HEK293 (cell line): ENCODE data around the gene MMP21.

Experiments
- BCL11A ChIP-seq: fragments of 450-650 bp; formaldehyde crosslinking; IDR thresholded peaks from 2 replicates; pipeline ENCODE4 v1.5.1; 2016; ENCODE audit warnings: low read depth, missing biosample characterization, missing genetic modification characterization
- GFI1B ChIP-seq: fragments of 450-650 bp; formaldehyde crosslinking; IDR thresholded peaks from 2 replicates; pipeline ENCODE4 v1.5.1; 2016; ENCODE audit warnings: missing biosample characterization, missing genetic modification characterization
- KLF10 ChIP-seq: fragments of 450-650 bp; IDR thresholded peaks from 2 replicates; pipeline ENCODE4 v1.5.1; 2018; ENCODE audit warnings: missing biosample characterization, mild to moderate bottlenecking, missing genetic modification characterization
- KLF16 ChIP-seq: fragments of 450-650 bp; formaldehyde crosslinking; IDR thresholded peaks from 2 replicates; pipeline ENCODE4 v1.5.1; 2017; ENCODE audit warnings: missing biosample characterization, missing genetic modification characterization
- MEIS1 ChIP-seq: sonication (generic); formaldehyde crosslinking; IDR thresholded peaks from 2 replicates; pipeline ENCODE4 v1.8.1; 2022; ENCODE audit warnings: missing genetic modification reagents, mild to moderate bottlenecking, borderline replicate concordance
- MYNN ChIP-seq: fragments of 450-650 bp; formaldehyde crosslinking; IDR thresholded peaks from 2 replicates; pipeline ENCODE4 v1.5.1; 2016; ENCODE audit warnings: missing biosample characterization, missing genetic modification characterization, borderline replicate concordance
- SCRT2 ChIP-seq: fragments of 450-650 bp; formaldehyde crosslinking; IDR thresholded peaks from 2 replicates; pipeline ENCODE4 v1.5.1; 2016; ENCODE audit warnings: missing biosample characterization, missing genetic modification characterization
- ZNF121 ChIP-seq: fragments of 450-650 bp; formaldehyde crosslinking; IDR thresholded peaks from 2 replicates; pipeline ENCODE4 v1.5.1; 2016; ENCODE audit warnings: missing biosample characterization, missing genetic modification characterization
- ZNF140 ChIP-seq: fragments of 450-650 bp; formaldehyde crosslinking; IDR thresholded peaks from 2 replicates; pipeline ENCODE4 v1.5.1; 2016; ENCODE audit warnings: missing biosample characterization, missing genetic modification characterization
- ZNF146 ChIP-seq: fragments of 450-650 bp; formaldehyde crosslinking; IDR thresholded peaks from 2 replicates; pipeline ENCODE4 v1.5.1; 2016; ENCODE audit warnings: missing biosample characterization, missing genetic modification characterization
- ZNF16 ChIP-seq: fragments of 450-650 bp; formaldehyde crosslinking; IDR thresholded peaks from 2 replicates; pipeline ENCODE4 v1.5.1; 2016; ENCODE audit warnings: low read depth, missing biosample characterization, missing genetic modification characterization
- ZNF266 ChIP-seq: fragments of 450-650 bp; formaldehyde crosslinking; IDR thresholded peaks from 2 replicates; pipeline ENCODE4 v1.5.1; 2016; ENCODE audit warnings: missing biosample characterization, missing genetic modification characterization, low read depth
- ZNF391 ChIP-seq: fragments of 450-650 bp; formaldehyde crosslinking; IDR thresholded peaks from 2 replicates; pipeline ENCODE4 v1.5.1; 2016; ENCODE audit warnings: low read depth, missing biosample characterization, missing genetic modification characterization, borderline replicate concordance
- ZNF48 ChIP-seq: fragments of 450-650 bp; formaldehyde crosslinking; IDR thresholded peaks from 2 replicates; pipeline ENCODE4 v1.5.1; 2016; ENCODE audit warnings: missing biosample characterization, missing genetic modification characterization
- ZNF530 ChIP-seq: fragments of 450-650 bp; formaldehyde crosslinking; IDR thresholded peaks from 2 replicates; pipeline ENCODE4 v1.5.1; 2016; ENCODE audit warnings: low read depth, missing biosample characterization, missing genetic modification characterization
- ZNF571 ChIP-seq: fragments of 450-650 bp; formaldehyde crosslinking; IDR thresholded peaks from 2 replicates; pipeline ENCODE4 v1.5.0; 2017; ENCODE audit warnings: missing biosample characterization, missing genetic modification characterization
- ZNF629 ChIP-seq: fragments of 450-650 bp; formaldehyde crosslinking; IDR thresholded peaks from 2 replicates; pipeline ENCODE4 v1.5.1; 2017; ENCODE audit warnings: missing biosample characterization, missing genetic modification characterization
- ZNF843 ChIP-seq: fragments of 450-650 bp; formaldehyde crosslinking; IDR thresholded peaks from 2 replicates; pipeline ENCODE4 v1.5.1; 2016; ENCODE audit warnings: missing biosample characterization, missing genetic modification characterization
- ZXDB ChIP-seq: fragments of 450-650 bp; formaldehyde crosslinking; IDR thresholded peaks from 2 replicates; pipeline ENCODE4 v1.5.1; 2016; ENCODE audit warnings: missing biosample characterization, missing genetic modification characterization
- TF ChIP-seq, protein P1 (sequence below): fragments of 450-650 bp; formaldehyde crosslinking; conservative IDR thresholded peaks from 2 replicates; pipeline ENCODE4 v1.5.1; 2016; ENCODE audit warnings: low read depth, missing biosample characterization, missing genetic modification characterization
- TF ChIP-seq, protein P2 (sequence below): fragments of 450-650 bp; formaldehyde crosslinking; IDR thresholded peaks from 2 replicates; pipeline ENCODE4 v1.5.1; 2016; ENCODE audit warnings: missing biosample characterization, missing genetic modification characterization
- TF ChIP-seq, protein P3 (sequence below): fragments of 450-650 bp; formaldehyde crosslinking; IDR thresholded peaks from 2 replicates; pipeline ENCODE4 v1.5.1; 2016; ENCODE audit warnings: missing biosample characterization, missing genetic modification characterization, borderline replicate concordance
- TF ChIP-seq, protein P4 (sequence below): fragments of 450-650 bp; formaldehyde crosslinking; IDR thresholded peaks from 2 replicates; pipeline ENCODE4 v1.5.1; 2016; ENCODE audit warnings: missing biosample characterization, missing genetic modification characterization, borderline replicate concordance
- TF ChIP-seq, protein P5 (sequence below): fragments of 450-650 bp; formaldehyde crosslinking; IDR thresholded peaks from 2 replicates; pipeline ENCODE4 v1.5.1; 2016; ENCODE audit warnings: missing biosample characterization, missing genetic modification characterization
- TF ChIP-seq, protein P6 (sequence below): fragments of 450-650 bp; formaldehyde crosslinking; optimal IDR thresholded peaks from 2 replicates; pipeline ENCODE3; 2016; ENCODE audit warnings: missing biosample characterization, mild to moderate bottlenecking, missing genetic modification characterization

The MMP21 gene

DNA sequence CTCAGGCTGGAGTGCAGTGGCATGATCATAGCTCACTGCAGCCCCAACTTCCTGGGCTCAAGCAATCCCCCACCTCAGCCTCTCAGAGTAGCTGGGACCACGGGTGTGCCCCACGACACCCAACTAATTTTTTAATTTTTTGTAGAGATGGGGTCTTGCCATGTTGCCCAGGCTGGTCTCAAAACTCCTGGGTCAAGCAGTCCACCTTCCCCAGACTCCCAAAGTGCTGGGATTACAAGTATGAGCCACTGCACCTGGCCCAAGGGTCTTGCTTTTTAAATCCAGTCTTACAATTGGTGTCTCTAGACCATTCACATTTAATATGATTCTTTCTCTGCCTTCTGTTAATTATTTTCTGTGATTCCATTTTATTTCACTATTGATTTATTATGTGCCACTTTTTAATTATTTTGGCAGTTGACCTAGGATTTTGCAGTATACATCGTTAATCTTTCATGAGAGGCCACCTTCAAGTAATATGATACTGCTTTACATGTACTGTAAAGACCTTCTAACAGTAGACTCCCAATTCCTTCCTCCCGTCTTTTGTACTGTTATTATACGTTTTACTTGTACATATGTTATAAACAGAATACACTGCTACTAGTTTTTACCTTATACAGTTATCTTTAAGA is 18.7 kb downstream of the MMP21 start (continued):
- TF ChIP-seq, protein P1, sequence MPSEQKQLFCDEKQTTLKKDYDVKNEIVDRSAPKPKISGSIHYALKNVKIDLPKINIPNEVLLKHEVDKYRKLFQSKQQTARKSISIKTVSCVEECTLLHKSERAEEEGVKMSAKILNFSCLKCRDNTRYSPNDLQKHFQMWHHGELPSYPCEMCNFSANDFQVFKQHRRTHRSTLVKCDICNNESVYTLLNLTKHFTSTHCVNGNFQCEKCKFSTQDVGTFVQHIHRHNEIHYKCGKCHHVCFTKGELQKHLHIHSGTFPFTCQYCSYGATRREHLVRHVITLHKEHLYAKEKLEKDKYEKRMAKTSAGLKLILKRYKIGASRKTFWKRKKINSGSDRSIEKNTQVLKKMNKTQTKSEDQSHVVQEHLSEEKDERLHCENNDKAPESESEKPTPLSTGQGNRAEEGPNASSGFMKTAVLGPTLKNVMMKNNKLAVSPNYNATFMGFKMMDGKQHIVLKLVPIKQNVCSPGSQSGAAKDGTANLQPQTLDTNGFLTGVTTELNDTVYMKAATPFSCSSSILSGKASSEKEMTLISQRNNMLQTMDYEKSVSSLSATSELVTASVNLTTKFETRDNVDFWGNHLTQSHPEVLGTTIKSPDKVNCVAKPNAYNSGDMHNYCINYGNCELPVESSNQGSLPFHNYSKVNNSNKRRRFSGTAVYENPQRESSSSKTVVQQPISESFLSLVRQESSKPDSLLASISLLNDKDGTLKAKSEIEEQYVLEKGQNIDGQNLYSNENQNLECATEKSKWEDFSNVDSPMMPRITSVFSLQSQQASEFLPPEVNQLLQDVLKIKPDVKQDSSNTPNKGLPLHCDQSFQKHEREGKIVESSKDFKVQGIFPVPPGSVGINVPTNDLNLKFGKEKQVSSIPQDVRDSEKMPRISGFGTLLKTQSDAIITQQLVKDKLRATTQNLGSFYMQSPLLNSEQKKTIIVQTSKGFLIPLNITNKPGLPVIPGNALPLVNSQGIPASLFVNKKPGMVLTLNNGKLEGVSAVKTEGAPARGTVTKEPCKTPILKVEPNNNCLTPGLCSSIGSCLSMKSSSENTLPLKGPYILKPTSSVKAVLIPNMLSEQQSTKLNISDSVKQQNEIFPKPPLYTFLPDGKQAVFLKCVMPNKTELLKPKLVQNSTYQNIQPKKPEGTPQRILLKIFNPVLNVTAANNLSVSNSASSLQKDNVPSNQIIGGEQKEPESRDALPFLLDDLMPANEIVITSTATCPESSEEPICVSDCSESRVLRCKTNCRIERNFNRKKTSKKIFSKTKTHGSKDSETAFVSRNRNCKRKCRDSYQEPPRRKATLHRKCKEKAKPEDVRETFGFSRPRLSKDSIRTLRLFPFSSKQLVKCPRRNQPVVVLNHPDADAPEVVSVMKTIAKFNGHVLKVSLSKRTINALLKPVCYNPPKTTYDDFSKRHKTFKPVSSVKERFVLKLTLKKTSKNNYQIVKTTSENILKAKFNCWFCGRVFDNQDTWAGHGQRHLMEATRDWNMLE (tag by site-specific recombination): no peak
- no peak for TF ChIP-seq ZNF48
- no peak for TF ChIP-seq ZXDB
- TF ChIP-seq BCL11A: peak; percentile 77; the same call in 1 of the 2 replicates
- TF ChIP-seq, protein P2, sequence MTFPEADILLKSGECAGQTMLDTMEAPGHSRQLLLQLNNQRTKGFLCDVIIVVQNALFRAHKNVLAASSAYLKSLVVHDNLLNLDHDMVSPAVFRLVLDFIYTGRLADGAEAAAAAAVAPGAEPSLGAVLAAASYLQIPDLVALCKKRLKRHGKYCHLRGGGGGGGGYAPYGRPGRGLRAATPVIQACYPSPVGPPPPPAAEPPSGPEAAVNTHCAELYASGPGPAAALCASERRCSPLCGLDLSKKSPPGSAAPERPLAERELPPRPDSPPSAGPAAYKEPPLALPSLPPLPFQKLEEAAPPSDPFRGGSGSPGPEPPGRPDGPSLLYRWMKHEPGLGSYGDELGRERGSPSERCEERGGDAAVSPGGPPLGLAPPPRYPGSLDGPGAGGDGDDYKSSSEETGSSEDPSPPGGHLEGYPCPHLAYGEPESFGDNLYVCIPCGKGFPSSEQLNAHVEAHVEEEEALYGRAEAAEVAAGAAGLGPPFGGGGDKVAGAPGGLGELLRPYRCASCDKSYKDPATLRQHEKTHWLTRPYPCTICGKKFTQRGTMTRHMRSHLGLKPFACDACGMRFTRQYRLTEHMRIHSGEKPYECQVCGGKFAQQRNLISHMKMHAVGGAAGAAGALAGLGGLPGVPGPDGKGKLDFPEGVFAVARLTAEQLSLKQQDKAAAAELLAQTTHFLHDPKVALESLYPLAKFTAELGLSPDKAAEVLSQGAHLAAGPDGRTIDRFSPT (tag by site-specific recombination): no peak
- TF ChIP-seq GFI1B: peak; percentile 38; the same call in 1 of the 2 replicates
- TF ChIP-seq ZNF266 (tag by site-specific recombination): no peak
- no peak for TF ChIP-seq ZNF140
- no peak for TF ChIP-seq ZNF16 (tag by site-specific recombination)
- TF ChIP-seq, protein P3, sequence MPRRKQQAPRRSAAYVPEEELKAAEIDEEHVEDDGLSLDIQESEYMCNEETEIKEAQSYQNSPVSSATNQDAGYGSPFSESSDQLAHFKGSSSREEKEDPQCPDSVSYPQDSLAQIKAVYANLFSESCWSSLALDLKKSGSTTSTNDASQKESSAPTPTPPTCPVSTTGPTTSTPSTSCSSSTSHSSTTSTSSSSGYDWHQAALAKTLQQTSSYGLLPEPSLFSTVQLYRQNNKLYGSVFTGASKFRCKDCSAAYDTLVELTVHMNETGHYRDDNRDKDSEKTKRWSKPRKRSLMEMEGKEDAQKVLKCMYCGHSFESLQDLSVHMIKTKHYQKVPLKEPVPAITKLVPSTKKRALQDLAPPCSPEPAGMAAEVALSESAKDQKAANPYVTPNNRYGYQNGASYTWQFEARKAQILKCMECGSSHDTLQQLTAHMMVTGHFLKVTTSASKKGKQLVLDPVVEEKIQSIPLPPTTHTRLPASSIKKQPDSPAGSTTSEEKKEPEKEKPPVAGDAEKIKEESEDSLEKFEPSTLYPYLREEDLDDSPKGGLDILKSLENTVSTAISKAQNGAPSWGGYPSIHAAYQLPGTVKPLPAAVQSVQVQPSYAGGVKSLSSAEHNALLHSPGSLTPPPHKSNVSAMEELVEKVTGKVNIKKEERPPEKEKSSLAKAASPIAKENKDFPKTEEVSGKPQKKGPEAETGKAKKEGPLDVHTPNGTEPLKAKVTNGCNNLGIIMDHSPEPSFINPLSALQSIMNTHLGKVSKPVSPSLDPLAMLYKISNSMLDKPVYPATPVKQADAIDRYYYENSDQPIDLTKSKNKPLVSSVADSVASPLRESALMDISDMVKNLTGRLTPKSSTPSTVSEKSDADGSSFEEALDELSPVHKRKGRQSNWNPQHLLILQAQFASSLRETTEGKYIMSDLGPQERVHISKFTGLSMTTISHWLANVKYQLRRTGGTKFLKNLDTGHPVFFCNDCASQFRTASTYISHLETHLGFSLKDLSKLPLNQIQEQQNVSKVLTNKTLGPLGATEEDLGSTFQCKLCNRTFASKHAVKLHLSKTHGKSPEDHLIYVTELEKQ (tag by site-specific recombination): peak; percentile 28; the same call in 1 of the 2 replicates
- TF ChIP-seq ZNF391 (tag by site-specific recombination): no peak
- TF ChIP-seq, protein P4, sequence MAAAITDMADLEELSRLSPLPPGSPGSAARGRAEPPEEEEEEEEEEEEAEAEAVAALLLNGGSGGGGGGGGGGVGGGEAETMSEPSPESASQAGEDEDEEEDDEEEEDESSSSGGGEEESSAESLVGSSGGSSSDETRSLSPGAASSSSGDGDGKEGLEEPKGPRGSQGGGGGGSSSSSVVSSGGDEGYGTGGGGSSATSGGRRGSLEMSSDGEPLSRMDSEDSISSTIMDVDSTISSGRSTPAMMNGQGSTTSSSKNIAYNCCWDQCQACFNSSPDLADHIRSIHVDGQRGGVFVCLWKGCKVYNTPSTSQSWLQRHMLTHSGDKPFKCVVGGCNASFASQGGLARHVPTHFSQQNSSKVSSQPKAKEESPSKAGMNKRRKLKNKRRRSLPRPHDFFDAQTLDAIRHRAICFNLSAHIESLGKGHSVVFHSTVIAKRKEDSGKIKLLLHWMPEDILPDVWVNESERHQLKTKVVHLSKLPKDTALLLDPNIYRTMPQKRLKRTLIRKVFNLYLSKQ: no peak
- TF ChIP-seq SCRT2: no peak
- peak; percentile 73; the same call in 1 of the 2 replicates for TF ChIP-seq ZNF843 (tag by site-specific recombination)
- no peak for TF ChIP-seq ZNF629 (tag by site-specific recombination)
- TF ChIP-seq MYNN (tag by site-specific recombination): no peak
- TF ChIP-seq, protein P5, sequence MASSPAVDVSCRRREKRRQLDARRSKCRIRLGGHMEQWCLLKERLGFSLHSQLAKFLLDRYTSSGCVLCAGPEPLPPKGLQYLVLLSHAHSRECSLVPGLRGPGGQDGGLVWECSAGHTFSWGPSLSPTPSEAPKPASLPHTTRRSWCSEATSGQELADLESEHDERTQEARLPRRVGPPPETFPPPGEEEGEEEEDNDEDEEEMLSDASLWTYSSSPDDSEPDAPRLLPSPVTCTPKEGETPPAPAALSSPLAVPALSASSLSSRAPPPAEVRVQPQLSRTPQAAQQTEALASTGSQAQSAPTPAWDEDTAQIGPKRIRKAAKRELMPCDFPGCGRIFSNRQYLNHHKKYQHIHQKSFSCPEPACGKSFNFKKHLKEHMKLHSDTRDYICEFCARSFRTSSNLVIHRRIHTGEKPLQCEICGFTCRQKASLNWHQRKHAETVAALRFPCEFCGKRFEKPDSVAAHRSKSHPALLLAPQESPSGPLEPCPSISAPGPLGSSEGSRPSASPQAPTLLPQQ (tag by site-specific recombination): no peak
- no peak for TF ChIP-seq KLF10
- no peak for TF ChIP-seq ZNF571
- TF ChIP-seq ZNF121: peak; percentile 93
- no peak for TF ChIP-seq ZNF530
- no peak for TF ChIP-seq ZNF146 (tag by site-specific recombination)
- no peak for TF ChIP-seq KLF16 (tag by site-specific recombination)
- no peak for TF ChIP-seq MEIS1 (CRISPR knock-in tag)
- TF ChIP-seq, protein P6, sequence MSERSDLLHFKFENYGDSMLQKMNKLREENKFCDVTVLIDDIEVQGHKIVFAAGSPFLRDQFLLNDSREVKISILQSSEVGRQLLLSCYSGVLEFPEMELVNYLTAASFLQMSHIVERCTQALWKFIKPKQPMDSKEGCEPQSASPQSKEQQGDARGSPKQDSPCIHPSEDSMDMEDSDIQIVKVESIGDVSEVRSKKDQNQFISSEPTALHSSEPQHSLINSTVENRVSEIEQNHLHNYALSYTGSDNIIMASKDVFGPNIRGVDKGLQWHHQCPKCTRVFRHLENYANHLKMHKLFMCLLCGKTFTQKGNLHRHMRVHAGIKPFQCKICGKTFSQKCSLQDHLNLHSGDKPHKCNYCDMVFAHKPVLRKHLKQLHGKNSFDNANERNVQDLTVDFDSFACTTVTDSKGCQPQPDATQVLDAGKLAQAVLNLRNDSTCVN (tag by site-specific recombination): no peak
